Measurements from ENCODE around the gene SF3A2.

Gene SF3A2

DNA sequence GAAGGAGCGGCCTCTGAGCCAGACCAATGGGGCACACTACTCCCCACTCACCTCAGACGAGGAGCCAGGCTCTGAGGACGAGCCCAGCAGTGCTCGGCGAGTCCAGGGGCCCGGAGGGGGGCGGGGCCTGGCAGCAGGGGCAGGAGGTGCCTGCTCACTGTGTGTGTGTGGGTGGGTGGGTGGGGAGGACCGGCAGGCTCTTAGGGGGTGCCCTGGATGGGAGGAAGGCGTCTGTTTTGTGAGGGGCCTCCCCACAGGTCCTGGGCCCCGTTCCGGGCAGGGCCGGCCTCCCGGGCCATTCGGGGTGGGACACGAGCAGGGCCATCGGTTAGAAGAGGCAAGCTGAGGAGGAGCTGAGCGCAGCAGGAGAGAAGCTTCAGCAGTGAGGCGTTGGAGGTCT, 13.2 kb upstream of the SF3A2 start:
- in situ Hi-C loops (cut with HindIII; ENCODE audit: low pct_ligation_motif_present, low pct_unique_long_range_greater_than_20kb, low sequenced_read_pairs), result no loop called here
- no peak for DNase-seq

DNA sequence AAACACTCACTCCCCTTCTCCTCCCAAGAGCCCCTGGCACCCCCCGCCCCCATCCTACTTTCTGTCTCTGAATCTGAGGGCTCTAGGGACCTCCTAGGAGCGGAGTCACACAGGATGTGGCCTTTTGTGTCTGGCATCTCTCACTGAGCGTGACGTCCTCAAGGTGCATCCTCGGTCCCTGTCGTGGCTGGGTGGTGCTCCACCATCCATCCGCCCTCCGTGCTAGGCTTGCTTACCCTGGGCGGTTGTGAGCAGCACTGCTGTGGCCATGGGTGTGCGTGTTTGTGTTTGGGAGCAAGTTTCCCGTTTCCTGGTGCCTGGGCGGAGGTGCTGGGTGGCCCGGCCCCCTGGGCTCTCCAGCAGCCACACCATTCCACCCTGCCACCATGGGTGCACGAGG, 12.7 kb upstream of the SF3A2 start:
- DNase-seq, result no peak
- in situ Hi-C loops (cut with HindIII; ENCODE audit: low pct_ligation_motif_present, low pct_unique_long_range_greater_than_20kb, low sequenced_read_pairs), result no loop called here

DNA sequence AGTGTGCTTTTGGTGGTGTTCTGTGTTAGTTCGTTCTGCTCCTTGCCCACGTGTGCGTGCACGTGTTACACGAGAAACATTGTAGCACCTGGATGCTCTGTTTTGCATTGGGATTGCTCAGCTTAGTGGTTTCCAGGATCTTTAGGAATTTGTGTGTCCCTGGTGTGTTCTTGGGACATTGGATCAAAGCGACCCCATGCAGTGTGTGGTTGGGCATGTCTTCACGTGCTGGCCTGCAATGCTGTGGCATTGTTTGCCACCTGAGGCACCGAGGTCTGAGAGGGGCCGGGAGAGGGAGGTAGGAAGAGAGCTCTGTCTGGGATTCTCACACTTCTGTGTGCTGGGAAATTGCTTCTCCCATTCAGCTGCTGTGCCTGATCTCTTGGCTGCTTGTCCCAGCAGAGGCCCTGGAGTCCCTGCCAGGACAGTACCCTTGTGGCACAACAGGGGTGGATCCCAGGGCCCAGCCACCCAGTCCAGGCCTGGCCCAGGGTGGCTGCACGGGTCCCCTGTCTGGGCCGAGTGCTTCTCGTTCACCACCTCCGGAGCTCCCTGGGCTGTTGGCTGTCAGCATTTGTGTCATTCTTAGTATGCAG, 11.8 kb upstream of the SF3A2 start:
- in situ Hi-C loops (cut with HindIII; ENCODE audit: low pct_ligation_motif_present, low pct_unique_long_range_greater_than_20kb, low sequenced_read_pairs), result loop anchor here (25.0 kb wide), 1 partner anchor 187 kb away; no protein-coding TSS in a partner anchor

DNA sequence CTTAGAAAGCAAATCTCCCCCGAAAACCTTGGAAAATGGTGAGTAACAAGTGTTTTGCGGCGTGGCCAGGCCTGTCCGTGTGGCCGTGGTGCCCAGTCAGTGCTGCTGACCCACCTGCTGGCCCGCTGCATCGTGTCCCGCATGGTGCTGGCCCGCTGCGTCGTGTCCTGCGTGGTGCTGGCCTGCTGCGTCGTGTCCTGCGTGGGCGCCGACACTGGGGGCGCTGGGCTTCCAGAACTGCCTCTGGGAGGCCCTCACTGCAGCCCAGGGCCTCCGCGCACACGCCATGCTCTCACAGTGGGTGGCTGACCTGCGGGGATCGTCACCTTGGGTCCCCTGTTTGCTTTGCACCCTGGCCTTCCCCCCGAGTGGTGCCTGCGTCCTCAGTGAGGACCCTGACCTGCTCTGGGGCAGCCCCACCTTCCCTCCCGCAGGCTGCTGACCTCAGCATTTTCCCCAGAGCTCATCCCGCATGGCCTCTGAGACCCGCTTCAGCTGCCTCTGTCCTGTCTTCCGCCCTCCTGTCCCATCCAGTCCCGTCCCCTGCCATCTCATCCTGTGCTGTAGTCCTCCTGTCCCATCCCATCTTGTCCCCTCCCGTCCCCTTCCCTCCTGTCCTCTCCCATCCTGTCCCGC, 11.1 kb upstream of the SF3A2 start:
- DNase-seq, result no peak
- in situ Hi-C loops (cut with HindIII; ENCODE audit: low pct_ligation_motif_present, low pct_unique_long_range_greater_than_20kb, low sequenced_read_pairs), result loop anchor here (25.0 kb wide), 1 partner anchor 187 kb away; no protein-coding TSS in a partner anchor

More for the DNA sequence above, 11.8 kb upstream of the SF3A2 start:
- DNase-seq, result no peak

DNA sequence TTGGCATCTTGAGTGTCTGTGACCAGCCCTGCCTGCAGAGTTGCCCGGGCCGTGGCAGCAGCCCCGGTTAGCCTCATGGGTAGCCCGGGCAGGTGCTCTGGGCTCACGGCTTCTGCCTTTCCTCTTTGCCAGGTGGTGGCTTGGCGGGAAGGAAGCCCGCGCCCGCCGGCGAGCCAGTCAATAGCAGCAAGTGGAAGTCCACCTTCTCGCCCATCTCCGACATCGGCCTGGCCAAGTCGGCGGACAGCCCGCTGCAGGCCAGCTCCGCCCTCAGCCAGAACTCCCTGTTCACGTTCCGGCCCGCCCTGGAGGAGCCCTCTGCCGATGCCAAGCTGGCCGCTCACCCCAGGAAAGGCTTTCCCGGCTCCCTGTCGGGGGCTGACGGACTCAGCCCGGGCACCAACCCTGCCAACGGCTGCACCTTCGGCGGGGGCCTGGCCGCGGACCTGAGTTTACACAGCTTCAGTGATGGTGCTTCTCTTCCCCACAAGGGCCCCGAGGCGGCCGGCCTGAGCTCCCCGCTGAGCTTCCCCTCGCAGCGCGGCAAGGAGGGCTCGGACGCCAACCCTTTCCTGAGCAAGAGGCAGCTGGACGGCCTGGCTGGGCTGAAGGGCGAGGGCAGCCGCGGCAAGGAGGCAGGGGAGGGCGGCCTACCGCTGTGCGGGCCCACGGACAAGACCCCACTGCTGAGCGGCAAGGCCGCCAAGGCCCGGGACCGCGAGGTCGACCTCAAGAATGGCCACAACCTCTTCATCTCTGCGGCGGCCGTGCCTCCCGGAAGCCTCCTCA, 10.4 kb upstream of the SF3A2 start:
- in situ Hi-C loops (cut with HindIII; ENCODE audit: low pct_ligation_motif_present, low pct_unique_long_range_greater_than_20kb, low sequenced_read_pairs), result loop anchor here (25.0 kb wide), 1 partner anchor 186 kb away; no protein-coding TSS in a partner anchor
- no peak for DNase-seq

DNA sequence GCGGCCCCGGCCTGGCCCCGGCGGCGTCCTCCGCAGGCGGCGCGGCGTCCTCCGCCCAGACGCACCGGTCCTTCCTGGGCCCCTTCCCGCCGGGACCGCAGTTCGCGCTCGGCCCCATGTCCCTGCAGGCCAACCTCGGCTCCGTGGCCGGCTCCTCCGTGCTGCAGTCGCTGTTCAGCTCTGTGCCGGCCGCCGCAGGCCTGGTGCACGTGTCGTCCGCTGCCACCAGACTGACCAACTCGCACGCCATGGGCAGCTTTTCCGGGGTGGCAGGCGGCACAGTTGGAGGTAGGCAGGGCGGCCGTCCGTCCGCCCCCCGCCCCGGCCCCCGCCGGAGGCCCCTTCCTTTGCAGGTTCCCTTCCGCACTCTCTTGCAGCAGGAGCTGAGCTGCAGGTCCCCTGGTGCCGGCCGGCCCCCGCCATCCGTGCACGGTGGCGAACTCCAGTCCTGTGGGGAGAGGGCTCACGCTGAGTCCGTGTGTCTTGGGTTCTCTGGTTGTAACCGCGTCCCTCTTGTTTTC, 9.7 kb upstream of the SF3A2 start:
- DNase-seq, result no peak
- in situ Hi-C loops (cut with HindIII; ENCODE audit: low pct_ligation_motif_present, low pct_unique_long_range_greater_than_20kb, low sequenced_read_pairs), result loop anchor here (25.0 kb wide), 1 partner anchor 185 kb away; no protein-coding TSS in a partner anchor

DNA sequence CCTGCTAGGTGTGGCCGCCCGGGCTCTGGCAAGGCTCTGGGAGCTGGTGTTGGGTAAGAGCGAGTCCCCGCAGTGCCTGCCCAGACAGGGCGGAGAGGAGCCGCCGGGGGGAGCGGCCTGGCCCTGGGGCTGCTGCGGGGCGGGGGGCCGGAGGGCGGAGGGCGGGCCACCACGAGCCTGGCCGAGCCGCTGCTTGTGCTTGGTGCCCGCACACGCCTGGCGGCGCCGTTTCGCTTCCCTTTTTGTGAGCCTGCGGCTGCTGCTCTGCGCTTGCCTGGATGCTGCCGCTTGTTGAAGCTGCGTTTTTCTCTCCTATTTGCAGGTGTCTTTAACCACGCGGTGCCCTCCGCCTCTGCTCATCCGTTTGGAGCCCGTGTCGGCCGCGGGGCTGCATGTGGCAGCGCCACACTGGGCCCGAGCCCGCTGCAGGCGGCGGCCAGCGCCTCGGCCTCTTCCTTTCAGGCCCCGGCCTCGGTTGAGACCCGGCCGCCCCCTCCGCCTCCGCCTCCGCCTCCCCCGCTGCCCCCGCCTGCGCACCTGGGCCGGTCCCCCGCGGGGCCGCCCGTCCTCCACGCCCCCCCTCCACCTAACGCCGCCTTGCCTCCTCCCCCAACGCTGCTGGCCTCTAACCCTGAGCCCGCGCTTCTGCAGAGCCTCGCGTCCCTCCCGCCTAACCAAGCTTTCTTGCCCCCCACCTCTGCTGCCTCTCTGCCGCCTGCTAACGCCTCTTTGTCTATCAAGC, 9.0 kb upstream of the SF3A2 start:
- DNase-seq, result no peak
- in situ Hi-C loops (cut with HindIII; ENCODE audit: low pct_ligation_motif_present, low pct_unique_long_range_greater_than_20kb, low sequenced_read_pairs), result loop anchor here (25.0 kb wide), 1 partner anchor 185 kb away; no protein-coding TSS in a partner anchor

DNA sequence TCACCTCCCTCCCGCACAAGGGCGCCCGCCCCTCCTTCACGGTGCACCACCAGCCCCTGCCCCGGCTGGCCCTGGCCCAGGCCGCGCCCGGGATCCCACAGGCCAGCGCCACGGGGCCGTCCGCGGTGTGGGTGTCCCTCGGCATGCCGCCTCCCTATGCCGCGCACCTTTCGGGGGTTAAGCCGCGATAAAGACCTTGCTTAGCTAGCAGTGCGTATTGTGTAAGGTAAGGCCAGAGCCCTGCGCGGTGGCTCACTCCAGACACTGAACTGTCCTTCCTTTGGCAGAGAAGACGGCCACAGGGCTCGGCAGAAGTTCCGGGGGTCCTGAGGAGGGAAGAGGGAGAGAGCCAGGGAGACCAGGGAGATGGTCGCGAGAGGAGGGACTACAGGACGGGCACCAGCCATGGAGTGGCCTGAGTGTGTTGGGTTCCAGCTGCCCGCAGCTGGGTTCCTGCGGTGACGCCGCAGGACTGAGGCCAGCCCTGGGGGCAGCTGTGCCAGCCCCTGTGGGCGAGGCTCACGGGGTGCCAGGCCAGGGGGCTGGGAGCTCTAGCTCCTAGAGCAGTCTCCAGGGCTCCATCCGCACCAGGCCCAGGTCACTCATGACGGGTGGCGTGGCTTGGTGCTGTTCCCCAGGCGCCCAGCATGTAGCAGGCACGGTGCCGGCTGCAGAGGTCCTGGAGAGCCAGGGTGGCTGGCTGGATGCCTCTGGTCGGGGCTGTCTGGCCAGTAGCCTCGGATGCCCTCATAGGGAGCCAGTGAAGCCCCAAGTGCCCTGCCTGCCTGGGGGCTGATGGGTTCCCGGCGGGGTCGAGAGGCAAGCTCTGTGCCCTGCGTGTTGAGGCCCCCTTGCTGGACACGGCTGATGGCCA, 8.2 kb upstream of the SF3A2 start:
- no peak for DNase-seq
- in situ Hi-C loops (cut with HindIII; ENCODE audit: low pct_ligation_motif_present, low pct_unique_long_range_greater_than_20kb, low sequenced_read_pairs), result loop anchor here (25.0 kb wide), 1 partner anchor 184 kb away; no protein-coding TSS in a partner anchor

DNA sequence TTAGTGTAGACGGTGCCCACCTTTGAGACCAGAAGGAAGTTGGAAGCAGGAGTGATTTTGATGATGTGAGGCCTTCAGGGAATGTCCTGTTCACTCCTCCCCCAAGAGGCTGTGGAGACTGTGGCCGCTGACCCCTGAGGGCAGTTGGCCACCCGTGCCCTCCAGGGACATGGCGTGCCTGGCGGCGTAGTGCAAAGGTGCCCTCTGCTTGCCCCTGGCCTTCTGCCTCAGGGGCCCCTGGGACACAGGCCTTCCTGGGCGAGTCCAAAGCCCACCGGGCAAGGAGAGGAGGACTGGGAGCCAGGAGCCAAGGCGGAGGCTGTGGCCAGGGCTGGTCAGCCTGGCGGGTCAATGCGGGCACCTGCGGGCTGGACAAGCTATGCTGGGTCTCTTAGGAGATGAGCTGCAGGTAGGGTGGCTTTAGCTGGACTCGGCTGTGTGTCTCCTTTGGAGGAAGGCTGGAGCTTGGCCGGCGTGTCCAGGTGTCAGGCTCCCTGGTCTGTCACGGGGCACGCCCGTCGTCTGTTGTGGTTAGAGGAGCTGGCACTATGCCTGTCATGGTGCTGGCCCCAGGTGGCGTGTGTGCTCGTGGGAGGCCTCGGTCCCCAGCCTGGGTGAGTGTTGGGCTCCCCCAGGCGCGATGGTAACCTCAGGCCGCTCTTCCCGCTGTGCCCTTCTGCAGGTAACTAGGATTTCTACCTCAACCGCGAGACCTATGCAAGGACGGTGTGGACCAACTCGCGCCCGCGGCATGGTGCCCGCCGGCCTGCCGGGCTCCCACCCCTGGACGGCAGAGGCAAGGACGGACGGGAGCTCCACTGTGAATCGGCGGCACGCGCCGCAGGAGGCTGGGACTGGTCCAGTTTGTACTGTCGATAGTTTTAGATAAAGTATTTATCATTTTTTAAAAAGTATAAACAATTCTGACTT, 7.3 kb upstream of the SF3A2 start:
- in situ Hi-C loops (cut with HindIII; ENCODE audit: low pct_ligation_motif_present, low pct_unique_long_range_greater_than_20kb, low sequenced_read_pairs), result loop anchor here (25.0 kb wide), 1 partner anchor 183 kb away; no protein-coding TSS in a partner anchor
- no peak for DNase-seq

DNA sequence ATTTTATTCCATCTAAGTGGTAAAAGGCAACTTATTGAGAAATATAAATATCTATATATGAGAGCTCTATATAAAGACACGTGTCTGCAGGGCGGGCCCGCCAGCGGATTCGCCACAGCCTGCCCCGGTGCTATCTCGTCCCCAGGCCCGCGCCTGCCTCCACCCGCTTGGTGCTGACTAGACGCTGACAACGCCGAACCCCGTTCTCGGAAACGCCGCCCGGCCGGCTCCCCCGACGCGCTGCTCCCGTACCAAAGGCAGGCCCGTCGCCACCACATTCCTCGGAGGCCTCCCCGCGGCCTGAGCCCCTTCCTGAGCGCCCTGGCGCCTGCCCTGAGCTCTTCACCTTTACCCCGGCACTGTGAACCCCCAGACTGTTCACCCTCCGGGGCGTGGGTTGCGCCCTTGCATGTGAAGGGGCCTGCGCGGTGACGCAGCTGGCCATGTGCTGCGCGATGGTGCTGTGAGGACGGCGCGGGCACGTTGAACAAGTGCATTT, 6.5 kb upstream of the SF3A2 start:
- in situ Hi-C loops (cut with HindIII; ENCODE audit: low pct_ligation_motif_present, low pct_unique_long_range_greater_than_20kb, low sequenced_read_pairs), result loop anchor here (25.0 kb wide), 1 partner anchor 182 kb away; no protein-coding TSS in a partner anchor
- DNase-seq, result no peak

DNA sequence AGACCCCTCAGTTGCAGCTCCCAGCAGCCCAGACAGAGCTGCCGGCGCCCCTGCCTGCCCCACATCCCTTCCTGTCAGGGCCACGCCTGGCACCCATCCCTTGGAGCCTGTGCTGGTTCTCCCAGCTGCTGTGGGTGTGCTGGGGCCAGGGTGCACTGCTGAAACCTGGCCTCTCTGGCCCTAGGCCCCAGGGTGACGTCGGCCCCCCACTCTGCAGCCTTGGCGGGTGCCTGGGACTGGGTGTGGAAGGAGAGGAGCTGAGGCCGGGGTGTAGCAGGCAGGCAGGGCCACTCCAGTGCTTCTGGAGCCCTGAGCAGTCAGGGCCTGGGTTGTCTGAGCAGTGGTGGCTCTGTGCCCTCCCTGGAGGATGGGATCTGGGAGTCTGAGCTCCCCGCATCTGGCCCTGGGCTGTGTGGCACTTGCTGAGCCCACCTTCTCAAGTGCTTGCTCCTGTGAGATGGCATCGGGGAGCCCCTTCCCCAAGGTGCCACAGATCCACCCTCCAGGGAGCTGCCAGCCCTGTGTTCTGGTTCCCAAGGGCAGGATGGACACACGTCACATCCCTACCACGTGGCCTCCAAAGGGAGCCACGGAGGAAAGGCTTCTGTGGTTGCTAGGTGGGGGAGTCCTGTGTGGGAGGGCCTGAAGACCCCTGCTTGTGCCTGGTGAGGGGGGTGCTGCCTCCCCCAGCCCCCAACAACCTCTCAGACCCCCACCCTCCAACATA, 5.7 kb upstream of the SF3A2 start:
- in situ Hi-C loops (cut with HindIII; ENCODE audit: low pct_ligation_motif_present, low pct_unique_long_range_greater_than_20kb, low sequenced_read_pairs), result loop anchor here (25.0 kb wide), 1 partner anchor 181 kb away; no protein-coding TSS in a partner anchor
- no peak for DNase-seq

DNA sequence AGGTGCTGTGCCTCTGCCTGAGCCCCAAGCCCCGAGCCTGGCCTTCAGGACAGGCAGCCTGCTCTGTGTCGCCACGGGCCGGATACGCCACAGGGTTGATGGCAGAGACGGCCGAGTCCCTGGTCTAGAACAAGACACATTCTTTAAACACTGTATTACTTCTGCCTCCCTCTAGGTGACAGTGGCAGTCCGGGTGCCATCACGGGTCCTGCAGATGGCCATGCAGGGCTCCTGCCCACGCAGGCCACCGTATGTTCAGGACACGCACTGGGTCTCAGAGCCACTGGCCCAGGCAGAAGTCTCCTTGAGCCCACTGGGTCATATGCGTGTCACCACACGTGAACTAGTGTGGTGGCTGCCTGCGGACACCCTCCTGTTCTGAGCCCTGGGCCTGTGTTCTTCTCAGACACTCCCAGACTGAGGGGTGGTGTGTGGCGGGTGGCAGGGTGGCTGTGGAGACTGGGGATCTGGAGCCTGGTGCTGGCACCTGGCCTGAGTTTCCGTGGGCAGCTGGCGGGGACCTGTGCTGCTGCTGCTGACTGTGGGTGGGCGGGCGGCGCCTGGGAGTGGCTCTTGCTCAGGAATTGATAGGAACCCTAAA, 4.9 kb upstream of the SF3A2 start:
- no peak for DNase-seq
- in situ Hi-C loops (cut with HindIII; ENCODE audit: low pct_ligation_motif_present, low pct_unique_long_range_greater_than_20kb, low sequenced_read_pairs), result loop anchor here (25.0 kb wide), 1 partner anchor 181 kb away; no protein-coding TSS in a partner anchor

DNA sequence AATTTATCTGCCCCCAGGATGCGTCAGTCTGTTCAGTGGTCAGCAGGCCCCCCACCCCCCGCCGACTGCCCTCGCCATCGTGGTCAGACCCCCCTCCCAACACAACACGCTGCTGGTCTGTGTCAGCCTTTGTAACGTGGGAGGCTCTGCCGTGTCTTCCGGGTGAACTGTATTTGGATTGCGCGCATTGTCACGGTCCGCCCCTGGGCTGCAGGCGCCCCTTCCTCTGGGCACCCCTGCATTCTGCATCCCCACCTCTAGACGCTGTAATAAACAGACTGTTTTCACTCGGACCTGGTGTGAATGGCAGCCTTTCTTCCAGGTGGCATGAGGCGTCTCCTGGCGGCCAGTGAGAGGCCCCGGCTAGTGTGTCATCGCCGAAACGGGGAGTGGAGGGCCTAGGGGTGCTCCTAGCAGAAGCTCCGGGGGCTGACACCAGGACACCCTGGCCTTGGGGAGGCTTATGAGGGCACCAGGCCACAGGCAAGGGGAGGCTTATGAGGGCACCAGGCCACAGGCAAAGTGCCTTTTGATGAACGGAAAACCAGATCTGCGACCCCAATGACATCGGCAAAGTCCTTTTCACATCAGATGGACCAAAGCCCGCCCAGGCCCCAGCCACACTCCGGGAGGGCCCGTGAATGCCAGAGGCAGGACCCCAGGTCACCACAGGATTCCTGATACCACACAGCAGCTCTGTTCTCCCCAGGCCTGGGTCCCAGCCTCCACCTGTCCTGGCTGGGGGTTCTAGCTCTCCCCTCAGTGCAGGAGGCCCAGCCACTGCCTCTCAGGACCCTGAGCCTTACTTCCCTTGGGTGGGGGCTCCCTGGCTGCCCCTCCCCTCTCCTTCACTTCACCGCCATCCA, 4.1 kb upstream of the SF3A2 start:
- no peak for DNase-seq
- in situ Hi-C loops (cut with HindIII; ENCODE audit: low pct_ligation_motif_present, low pct_unique_long_range_greater_than_20kb, low sequenced_read_pairs), result loop anchor here (25.0 kb wide), 1 partner anchor 180 kb away; no protein-coding TSS in a partner anchor

DNA sequence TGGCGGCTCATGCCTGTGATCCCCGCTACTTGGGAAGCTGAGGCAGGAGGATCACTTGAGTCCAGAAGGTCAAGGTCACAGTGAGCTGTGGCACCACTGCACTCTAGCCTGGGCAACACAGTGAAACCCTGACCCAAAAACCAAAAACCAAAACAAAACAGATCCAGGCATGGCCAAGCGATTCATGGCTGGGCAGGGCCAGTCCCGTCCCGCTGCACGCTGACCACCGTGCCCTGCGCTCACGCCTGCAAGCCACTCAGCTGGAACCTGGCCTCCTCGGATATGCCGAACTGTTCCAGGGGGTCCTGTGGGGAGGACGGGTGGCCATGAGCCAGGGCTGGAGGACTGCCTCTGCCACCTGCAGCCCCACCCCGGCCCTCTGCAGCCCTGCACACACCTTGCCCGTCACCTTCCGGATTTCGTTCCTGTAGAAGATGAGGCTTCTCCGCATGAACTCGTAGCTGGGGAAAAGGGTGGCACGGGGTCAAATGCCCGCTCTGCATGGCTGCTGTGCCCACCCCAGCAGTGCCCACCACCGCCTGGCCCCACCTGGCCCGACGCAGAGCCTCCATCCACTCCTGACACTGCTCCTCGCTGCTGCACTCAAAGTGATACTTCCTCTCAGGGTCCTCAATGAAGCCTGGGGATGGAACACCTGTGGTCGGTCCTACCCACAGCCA, 2.9 kb upstream of the SF3A2 start:
- DNase-seq, result no peak
- in situ Hi-C loops (cut with HindIII; ENCODE audit: low pct_ligation_motif_present, low pct_unique_long_range_greater_than_20kb, low sequenced_read_pairs), result loop anchor here (25.0 kb wide), 1 partner anchor 179 kb away; no protein-coding TSS in a partner anchor

Measured in ACHN (cell line).